ENCODE data around the gene SAYSD1.

Gene SAYSD1

GRCh38 chr6:39057251-39058155, 57.5 kb downstream of the SAYSD1 start:
- Histone ChIP-seq H3K27me3 (replicated peaks; ENCODE audit: control insufficient read depth, insufficient read depth, low read length) (no peaks in the 10 kb centered on the region; the same call in 1 of the 2 replicates), H3K4me3 (replicated peaks; ENCODE audit: low read depth, low read length) (no peak overlapping the region), H3K36me3 (ENCODE audit: control insufficient read depth, insufficient read depth, low read length) (no peaks in the 10 kb centered on the region)
- DNase-seq (ENCODE audit: extremely low read depth, insufficient read length): no peak
- no peak for TF ChIP-seq CTCF (IDR thresholded peaks at IDR 0.05; ENCODE audit: insufficient read depth, low read length, poor library complexity, severe bottlenecking)

DNA sequence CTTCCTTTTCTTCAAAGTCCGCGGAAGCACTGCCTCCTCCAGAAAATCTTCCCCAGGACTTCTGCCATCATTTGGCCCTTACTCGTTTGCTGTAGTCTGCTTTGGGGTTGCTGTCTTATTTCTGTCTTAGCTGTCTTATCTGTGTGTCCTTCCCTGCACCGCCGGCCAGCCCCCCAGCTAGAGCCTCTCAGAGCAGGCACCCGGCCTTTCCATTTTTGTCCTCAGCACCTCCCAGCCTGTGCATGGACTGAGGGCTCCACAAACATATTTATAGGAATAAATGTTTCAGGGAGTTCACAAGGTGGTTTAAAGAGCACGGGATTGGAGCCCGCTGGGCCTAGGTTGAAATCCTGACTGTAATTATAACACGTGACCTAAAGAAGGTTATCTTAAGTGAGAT, 58.3 kb downstream of the SAYSD1 start:
- no peak for DNase-seq (ENCODE audit: extremely low read depth, insufficient read length)
- Histone ChIP-seq H3K36me3 (ENCODE audit: control insufficient read depth, insufficient read depth, low read length) (no peaks in the 10 kb centered on the region), H3K4me3 (replicated peaks; ENCODE audit: low read depth, low read length) (no peak overlapping the region), H3K27me3 (replicated peaks; ENCODE audit: control insufficient read depth, insufficient read depth, low read length) (no peaks in the 10 kb centered on the region; the same call in 1 of the 2 replicates)
- no peak for TF ChIP-seq CTCF (IDR thresholded peaks at IDR 0.05; ENCODE audit: insufficient read depth, low read length, poor library complexity, severe bottlenecking)

GRCh38 chr6:39056191-39056590, 58.8 kb downstream of the SAYSD1 start:
- no peak for DNase-seq (ENCODE audit: extremely low read depth, insufficient read length)
- Histone ChIP-seq H3K36me3 (ENCODE audit: control insufficient read depth, insufficient read depth, low read length) (no peaks in the 10 kb centered on the region), H3K27me3 (replicated peaks; ENCODE audit: control insufficient read depth, insufficient read depth, low read length) (no peaks in the 10 kb centered on the region; the same call in 1 of the 2 replicates), H3K4me3 (replicated peaks; ENCODE audit: low read depth, low read length) (no peak overlapping the region)
- no peak for TF ChIP-seq CTCF (IDR thresholded peaks at IDR 0.05; ENCODE audit: insufficient read depth, low read length, poor library complexity, severe bottlenecking)

GRCh38 chr6:39055661-39056060, 59.3 kb downstream of the SAYSD1 start:
- TF ChIP-seq CTCF (IDR thresholded peaks at IDR 0.05; ENCODE audit: insufficient read depth, low read length, poor library complexity, severe bottlenecking): no peak
- H3K4me3 ChIP-seq (replicated peaks; ENCODE audit: low read depth, low read length): no peak overlapping the region
- H3K36me3 ChIP-seq (ENCODE audit: control insufficient read depth, insufficient read depth, low read length): no peaks in the 10 kb centered on the region
- no peaks in the 10 kb centered on the region; the same call in 1 of the 2 replicates for H3K27me3 ChIP-seq (replicated peaks; ENCODE audit: control insufficient read depth, insufficient read depth, low read length)
- DNase-seq (ENCODE audit: extremely low read depth, insufficient read length): no peak

GRCh38 chr6:39054577-39055142, 60.3 kb downstream of the SAYSD1 start:
- Histone ChIP-seq H3K27me3 (replicated peaks; ENCODE audit: control insufficient read depth, insufficient read depth, low read length) (no peaks in the 10 kb centered on the region; the same call in 1 of the 2 replicates), H3K36me3 (ENCODE audit: control insufficient read depth, insufficient read depth, low read length) (no peaks in the 10 kb centered on the region), H3K4me3 (replicated peaks; ENCODE audit: low read depth, low read length) (no peak overlapping the region)
- DNase-seq (ENCODE audit: extremely low read depth, insufficient read length): no peak
- no peak for TF ChIP-seq CTCF (IDR thresholded peaks at IDR 0.05; ENCODE audit: insufficient read depth, low read length, poor library complexity, severe bottlenecking)
